Measurements from ENCODE around the gene RBL1. TPM values are rescaled to one million over a fixed set of nuclear protein-coding genes. Genes with fewer than 3 reads are reported as not detected.
A peak's percentile ranks its signal among the peaks of the same experiment; 100 is the strongest.
"Not testable (repeated sequence)": the region's sequence is repeated elsewhere in the genome, so short reads cannot be mapped to it uniquely, and the experiment has no call there.

RBL1 gene
- total RNA-seq (1 to 10 TPM; 5.6 to 8.9 TPM), polyA plus RNA-seq (1 to 10 TPM in 1 of 2 donors, under 1 TPM in 1; 0.38 to 1.8 TPM)
- long read RNA-seq, donor 1, partial matches to known transcripts, result 2 of 3 reads
- long read RNA-seq, donor 1, other reads (novel, unspliced or antisense), result 1 of 3 reads
- long read RNA-seq, donor 2, partial matches to known transcripts, result 1 of 3 reads
- long read RNA-seq, donor 2, other reads (novel, unspliced or antisense), result 2 of 3 reads

DNA sequence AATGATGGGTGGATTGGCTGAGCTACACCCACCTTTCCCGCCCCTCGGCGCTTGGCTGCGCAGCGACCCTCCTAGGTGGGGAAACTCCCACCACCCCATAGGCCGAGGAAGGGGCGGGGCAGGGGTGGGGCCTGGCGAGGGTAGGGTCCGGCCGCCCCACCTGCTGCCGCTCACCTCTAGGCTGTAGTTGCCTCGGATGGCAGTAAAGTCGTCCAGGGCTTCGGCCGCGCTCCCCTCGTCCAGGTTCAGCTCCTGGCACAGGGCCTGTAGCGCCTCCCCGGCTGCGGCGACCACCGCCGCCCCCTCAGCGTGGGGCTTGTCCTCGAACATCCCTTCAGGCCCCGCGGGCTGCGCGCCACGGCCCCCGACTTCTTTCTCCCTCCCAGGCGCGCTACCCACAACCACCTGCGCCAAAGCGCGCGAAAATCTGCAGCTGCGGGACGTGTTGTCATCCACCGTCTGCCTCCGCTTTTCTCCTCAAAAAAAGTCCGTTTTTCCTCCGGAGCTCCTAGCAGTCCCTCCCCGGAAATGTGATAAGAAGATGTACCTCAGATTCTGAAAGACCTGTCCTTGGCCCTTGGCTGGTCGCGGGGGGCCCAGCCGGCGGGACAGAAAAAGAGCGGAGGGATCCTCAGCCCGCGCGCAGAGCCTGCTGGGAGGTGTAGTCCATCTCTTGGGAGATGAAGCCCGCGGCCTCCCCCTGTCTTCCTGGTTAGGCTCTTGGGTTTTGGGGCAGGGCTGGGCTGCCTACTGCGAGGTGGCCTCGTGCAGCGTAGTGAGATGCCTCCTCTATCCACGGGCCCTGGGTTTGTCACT is at the start of gene RBL1:
Gene RBL1, minus strand, starts transcription at position 399 of the 816 bp plus-strand sequence. Its CDS starts 69 bp downstream, at position 330.
- Histone ChIP-seq H3K36me3 (ENCODE audit: control insufficient read depth in 1 of 2, insufficient read depth in 2 of 2, low read length in 1 of 2) (no peaks in the 10 kb centered on the region), H3K4me3 (ENCODE audit: low read length in 2 of 2) (peak within 1 kb of the TSS; percentile 12 to 52), H3K27ac (ENCODE audit: low read depth in 1 of 2, low read length in 2 of 2) (no peak within 1 kb of the TSS), H3K9me3 (ENCODE audit: control insufficient read depth, low read length) (no peaks in the 10 kb centered on the region), H3K4me1 (ENCODE audit: control insufficient read depth in 1 of 2, insufficient read depth in 2 of 2, low read length in 2 of 2) (no peaks in the 10 kb centered on the region), H3K27me3 (ENCODE audit: control insufficient read depth in 1 of 2, insufficient read depth in 2 of 2, low read length in 1 of 2) (no peaks in the 10 kb centered on the region)
- intact Hi-C loops (cut with DNase I), result no loop called here
- WGBS, 2 donors, result 1% methylated on average over 55 to 58 of the region's 58 CpGs
- DNase-seq (peak; percentile 87 to 93), ATAC-seq (ENCODE audit: low FRiP score) (peak; percentile 93)

- Histone ChIP-seq H3K4me3 (ENCODE audit: low read length in 2 of 2) (no peak overlapping the region), H3K4me1 (ENCODE audit: control insufficient read depth in 1 of 2, insufficient read depth in 2 of 2, low read length in 2 of 2) (no peaks in the 10 kb centered on the region), H3K27ac (ENCODE audit: low read depth in 1 of 2, low read length in 2 of 2) (no peak overlapping the region), H3K27me3 (ENCODE audit: control insufficient read depth in 1 of 2, insufficient read depth in 2 of 2, low read length in 1 of 2) (no peaks in the 10 kb centered on the region), H3K36me3 (ENCODE audit: control insufficient read depth in 1 of 2, insufficient read depth in 2 of 2, low read length in 1 of 2) (peaks cover 0 to 1% of the 10 kb centered on the region in 2 donors), H3K9me3 (ENCODE audit: control insufficient read depth, low read length) (no peaks in the 10 kb centered on the region)
- DNase-seq (no peak), ATAC-seq (ENCODE audit: low FRiP score) (no peak)
- intact Hi-C loops (cut with DNase I), result no loop called here
- 92 to 93% methylated on average over 8 of the region's 8 CpGs for WGBS, 2 donors
Measured at GRCh38 chr20:37144856-37145404, 49.1 kb upstream of the RBL1 start.

DNA sequence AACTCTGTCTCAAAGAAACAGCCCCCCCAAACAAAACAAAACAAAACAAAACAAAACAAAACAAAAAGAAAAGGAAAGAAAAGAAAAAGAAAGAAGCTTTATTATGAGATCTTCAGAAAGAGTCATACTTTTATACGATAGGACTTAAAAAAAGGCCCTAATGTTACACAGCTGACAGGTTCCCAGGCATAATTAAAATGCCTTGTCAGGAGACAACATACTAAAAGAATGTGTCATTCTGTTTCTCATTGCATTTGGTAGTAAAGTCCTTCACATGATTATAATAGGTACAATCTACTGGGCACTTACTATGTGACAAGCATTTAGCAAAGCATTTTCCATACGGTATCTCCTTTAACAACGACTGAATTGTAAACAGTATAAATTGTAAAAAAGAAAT is 46.9 kb upstream of the RBL1 start:
- H3K27me3 ChIP-seq (ENCODE audit: control insufficient read depth in 1 of 2, insufficient read depth in 2 of 2, low read length in 1 of 2), result no peaks in the 10 kb centered on the region
- intact Hi-C loops (cut with DNase I), result no loop called here
- no peaks in the 10 kb centered on the region for H3K9me3 ChIP-seq (ENCODE audit: control insufficient read depth, low read length)
- no peak overlapping the region for H3K4me3 ChIP-seq (ENCODE audit: low read length in 2 of 2)
- no peak overlapping the region for H3K27ac ChIP-seq (ENCODE audit: low read depth in 1 of 2, low read length in 2 of 2)
- DNase-seq, result no peak
- no peaks in the 10 kb centered on the region for H3K4me1 ChIP-seq (ENCODE audit: control insufficient read depth in 1 of 2, insufficient read depth in 2 of 2, low read length in 2 of 2)
- no peak for ATAC-seq (ENCODE audit: low FRiP score)
- WGBS, 2 donors, result 82 to 83% methylated on average over 3 of the region's 3 CpGs
- H3K36me3 ChIP-seq (ENCODE audit: control insufficient read depth in 1 of 2, insufficient read depth in 2 of 2, low read length in 1 of 2), result peaks cover 0 to 1% of the 10 kb centered on the region in 2 donors

DNA sequence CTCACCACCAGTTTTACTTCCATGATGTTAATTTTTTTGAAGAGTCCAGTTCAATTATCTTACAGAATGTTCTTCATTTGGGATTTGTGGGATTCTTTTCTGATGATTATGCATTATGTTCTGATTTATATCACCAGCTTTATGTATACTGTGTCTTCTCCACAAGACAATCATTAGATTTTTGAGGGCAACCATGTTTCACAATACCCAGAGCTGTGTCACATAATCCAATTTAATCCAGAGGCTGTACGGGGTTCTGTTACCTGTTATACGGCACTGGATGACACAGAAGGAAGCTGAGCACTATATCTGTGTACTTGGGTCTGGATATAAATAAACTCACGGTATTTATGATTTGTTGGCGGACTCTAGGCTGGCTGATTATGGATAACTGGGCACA is 41.8 kb upstream of the RBL1 start:
- Histone ChIP-seq H3K27ac (ENCODE audit: low read depth in 1 of 2, low read length in 2 of 2) (no peak overlapping the region), H3K36me3 (ENCODE audit: control insufficient read depth in 1 of 2, insufficient read depth in 2 of 2, low read length in 1 of 2) (no peaks in the 10 kb centered on the region), H3K4me3 (ENCODE audit: low read length in 2 of 2) (no peak overlapping the region), H3K9me3 (ENCODE audit: control insufficient read depth, low read length) (no peaks in the 10 kb centered on the region), H3K27me3 (ENCODE audit: control insufficient read depth in 1 of 2, insufficient read depth in 2 of 2, low read length in 1 of 2) (no peaks in the 10 kb centered on the region), H3K4me1 (ENCODE audit: control insufficient read depth in 1 of 2, insufficient read depth in 2 of 2, low read length in 2 of 2) (no peaks in the 10 kb centered on the region)
- 93 to 94% methylated on average over 4 of the region's 4 CpGs for WGBS, 2 donors
- DNase-seq (no peak), ATAC-seq (ENCODE audit: low FRiP score) (no peak)
- intact Hi-C loops (cut with DNase I), result no loop called here

GRCh38 chr20:37133952-37134351 is 38.2 kb upstream of the RBL1 start:
- intact Hi-C loops (cut with DNase I), result no loop called here
- H3K9me3 ChIP-seq (ENCODE audit: control insufficient read depth, low read length), result no peaks in the 10 kb centered on the region
- WGBS, 2 donors, result 92 to 94% methylated on average over 2 of the region's 2 CpGs
- H3K4me1 ChIP-seq (ENCODE audit: control insufficient read depth in 1 of 2, insufficient read depth in 2 of 2, low read length in 2 of 2), result no peaks in the 10 kb centered on the region
- H3K27ac ChIP-seq (ENCODE audit: low read depth in 1 of 2, low read length in 2 of 2), result no peak overlapping the region
- H3K27me3 ChIP-seq (ENCODE audit: control insufficient read depth in 1 of 2, insufficient read depth in 2 of 2, low read length in 1 of 2), result no peaks in the 10 kb centered on the region
- H3K4me3 ChIP-seq (ENCODE audit: low read length in 2 of 2), result no peak overlapping the region
- DNase-seq (no peak), ATAC-seq (ENCODE audit: low FRiP score) (no peak)
- H3K36me3 ChIP-seq (ENCODE audit: control insufficient read depth in 1 of 2, insufficient read depth in 2 of 2, low read length in 1 of 2), result no peaks in the 10 kb centered on the region

GRCh38 chr20:37131486-37131885 is 35.7 kb upstream of the RBL1 start:
- no peaks in the 10 kb centered on the region for H3K27me3 ChIP-seq (ENCODE audit: control insufficient read depth in 1 of 2, insufficient read depth in 2 of 2, low read length in 1 of 2)
- intact Hi-C loops (cut with DNase I), result no loop called here
- no peaks in the 10 kb centered on the region for H3K4me1 ChIP-seq (ENCODE audit: control insufficient read depth in 1 of 2, insufficient read depth in 2 of 2, low read length in 2 of 2)
- ATAC-seq (ENCODE audit: low FRiP score) (no peak), DNase-seq (no peak)
- 60 to 65% methylated on average over 3 of the region's 3 CpGs for WGBS, 2 donors
- no peaks in the 10 kb centered on the region for H3K36me3 ChIP-seq (ENCODE audit: control insufficient read depth in 1 of 2, insufficient read depth in 2 of 2, low read length in 1 of 2)
- H3K27ac ChIP-seq (ENCODE audit: low read depth in 1 of 2, low read length in 2 of 2), result no peak overlapping the region
- no peaks in the 10 kb centered on the region for H3K9me3 ChIP-seq (ENCODE audit: control insufficient read depth, low read length)
- no peak overlapping the region for H3K4me3 ChIP-seq (ENCODE audit: low read length in 2 of 2)

DNA sequence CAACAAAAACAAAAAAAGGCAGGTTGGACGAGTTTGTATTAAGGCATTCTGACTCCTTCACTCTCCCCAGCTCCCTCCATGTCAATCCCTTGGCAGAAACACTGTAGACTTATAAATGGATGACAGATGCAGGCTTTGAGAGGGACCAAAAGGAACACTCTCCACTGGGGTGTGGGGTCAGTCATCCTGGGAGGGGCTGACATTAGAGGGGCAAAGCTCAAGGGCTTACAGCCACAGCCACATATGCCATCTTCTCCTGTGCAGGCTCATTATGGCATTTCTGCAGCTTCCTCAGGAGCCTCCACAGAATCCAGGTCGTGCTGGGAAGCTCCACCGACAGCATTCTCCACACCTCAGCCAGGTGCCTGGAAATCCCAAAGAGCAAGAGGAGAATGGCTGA is 33.0 kb upstream of the RBL1 start:
- Histone ChIP-seq H3K4me1 (ENCODE audit: control insufficient read depth in 1 of 2, insufficient read depth in 2 of 2, low read length in 2 of 2) (no peaks in the 10 kb centered on the region), H3K27me3 (ENCODE audit: control insufficient read depth in 1 of 2, insufficient read depth in 2 of 2, low read length in 1 of 2) (no peaks in the 10 kb centered on the region), H3K4me3 (ENCODE audit: low read length in 2 of 2) (no peak overlapping the region), H3K36me3 (ENCODE audit: control insufficient read depth in 1 of 2, insufficient read depth in 2 of 2, low read length in 1 of 2) (no peaks in the 10 kb centered on the region), H3K9me3 (ENCODE audit: control insufficient read depth, low read length) (no peaks in the 10 kb centered on the region), H3K27ac (ENCODE audit: low read depth in 1 of 2, low read length in 2 of 2) (no peak overlapping the region)
- ATAC-seq (ENCODE audit: low FRiP score) (no peak), DNase-seq (no peak)
- WGBS, 2 donors, result 82% methylated on average over 3 of the region's 3 CpGs
- intact Hi-C loops (cut with DNase I), result no loop called here

DNA sequence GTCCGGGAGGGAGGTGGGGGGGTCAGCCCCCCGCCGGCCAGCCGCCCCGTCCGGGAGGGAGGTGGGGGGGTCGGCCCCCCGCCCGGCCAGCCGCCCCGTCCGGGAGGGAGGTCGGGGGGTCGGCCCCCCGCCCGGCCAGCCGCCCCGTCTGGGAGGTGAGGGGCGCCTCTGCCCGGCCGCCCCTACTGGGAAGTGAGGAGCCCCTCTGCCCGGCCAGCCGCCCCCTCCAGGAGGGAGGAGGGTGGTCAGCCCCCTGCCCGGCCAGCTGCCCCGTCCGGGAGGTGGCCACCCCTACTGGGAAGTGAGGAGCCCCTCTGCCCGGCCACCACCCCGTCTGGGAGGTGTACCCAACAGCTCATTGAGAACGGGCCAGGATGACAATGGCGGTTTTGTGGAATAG is 30.5 kb upstream of the RBL1 start:
- ATAC-seq (ENCODE audit: low FRiP score); H3K27ac ChIP-seq (ENCODE audit: low read depth in 1 of 2, low read length in 2 of 2); H3K36me3 ChIP-seq (ENCODE audit: control insufficient read depth in 1 of 2, insufficient read depth in 2 of 2, low read length in 1 of 2); intact Hi-C loops (cut with DNase I); H3K9me3 ChIP-seq (ENCODE audit: control insufficient read depth, low read length); H3K4me1 ChIP-seq (ENCODE audit: control insufficient read depth in 1 of 2, insufficient read depth in 2 of 2, low read length in 2 of 2); H3K4me3 ChIP-seq (ENCODE audit: low read length in 2 of 2); DNase-seq; H3K27me3 ChIP-seq (ENCODE audit: control insufficient read depth in 1 of 2, insufficient read depth in 2 of 2, low read length in 1 of 2): not testable (repeated sequence)
- 92 to 97% methylated on average over 5 to 29 of the region's 30 CpGs for WGBS, 2 donors

- Histone ChIP-seq H3K27me3 (ENCODE audit: control insufficient read depth in 1 of 2, insufficient read depth in 2 of 2, low read length in 1 of 2) (no peaks in the 10 kb centered on the region), H3K4me3 (ENCODE audit: low read length in 2 of 2) (no peak overlapping the region), H3K4me1 (ENCODE audit: control insufficient read depth in 1 of 2, insufficient read depth in 2 of 2, low read length in 2 of 2) (no peaks in the 10 kb centered on the region), H3K27ac (ENCODE audit: low read depth in 1 of 2, low read length in 2 of 2) (no peak overlapping the region), H3K36me3 (ENCODE audit: control insufficient read depth in 1 of 2, insufficient read depth in 2 of 2, low read length in 1 of 2) (no peaks in the 10 kb centered on the region), H3K9me3 (ENCODE audit: control insufficient read depth, low read length) (no peaks in the 10 kb centered on the region)
- ATAC-seq (ENCODE audit: low FRiP score) (no peak), DNase-seq (no peak)
- 80 to 87% methylated on average over 6 of the region's 6 CpGs for WGBS, 2 donors
- intact Hi-C loops (cut with DNase I), result no loop called here
Measured at GRCh38 chr20:37123441-37123840, 27.6 kb upstream of the RBL1 start.
